Vagina (tissue), 2 donors: ENCODE results near the gene RNF8. TPM values are rescaled to one million over a fixed set of nuclear protein-coding genes. Genes with fewer than 3 reads are reported as not detected.

ENCODE experiments used
- DNase-seq, 2 donors: peaks; one replicate each; pipeline ENCODE4 v3.0.0-alpha.2; 2017; ENCODE audit errors: extremely low spot score in 2 of 2
- H3K27ac ChIP-seq: fragments of 200-600 bp; sonication (generic); one replicate; pipeline ENCODE4 v1.5.1; 2019
- H3K27me3 ChIP-seq: fragments of 200-600 bp; sonication (generic); one replicate; pipeline ENCODE4 v1.5.1; 2019
- H3K36me3 ChIP-seq, 2 donors: fragments of 200-600 bp; sonication (generic); one replicate each; pipeline ENCODE4 v1.5.1; 2017 to 2019
- H3K4me1 ChIP-seq: fragments of 200-600 bp; sonication (generic); one replicate; pipeline ENCODE4 v1.5.1; 2019
- H3K4me3 ChIP-seq, 2 donors: fragments of 200-600 bp; sonication (generic); 1 replicate in 1 of 2; 2 replicates in 1 of 2; pipeline ENCODE4 v1.5.1; 2016 to 2019
- H3K9me3 ChIP-seq: fragments of 200-600 bp; sonication (generic); one replicate; pipeline ENCODE4 v1.5.1; 2019
- CTCF ChIP-seq, 3 experiments: fragments of 450-650 bp in 2 of 3; fragments of 200-600 bp in 1 of 3; sonication (generic) in 1 of 3; IDR thresholded peaks; one replicate each; pipeline ENCODE4 v1.5.1; 2017 to 2019; ENCODE audit warnings: antibody characterized with exemption in 3 of 3, mild to moderate bottlenecking in 2 of 3, moderate library complexity in 2 of 3
- POLR2A ChIP-seq, 2 donors: fragments of 450-650 bp; IDR thresholded peaks; one replicate each; pipeline ENCODE4 v1.6.1; 2017; ENCODE audit warnings: antibody characterized with exemption in 2 of 2, mild to moderate bottlenecking in 2 of 2, moderate library complexity in 2 of 2
- POLR2AphosphoS5 ChIP-seq, 2 donors: sonication (generic); formaldehyde crosslinking; IDR thresholded peaks; one replicate each; pipeline ENCODE4 v1.9.0; 2017; ENCODE audit warnings: antibody characterized with exemption in 2 of 2, mild to moderate bottlenecking in 2 of 2, low read depth in 1 of 2; ENCODE audit not compliant: insufficient read depth in 1 of 2
- intact Hi-C: fragments of 100-400 bp; cut with DNase I; formaldehyde crosslinking; loops from one replicate; pipeline ENCODE4 v1.15.1; 2023
- total RNA-seq: library from RNA; depleted of rRNA; stranded (reverse); fragments of >200 nt; gene quantifications from one replicate; pipeline ENCODE4 v1.2.3, GENCODE V29; 2016

RNF8 gene
- total RNA-seq, 1 donor from 2014 or later, result 15.0 TPM

- Histone ChIP-seq H3K27ac (no peak overlapping the region), H3K4me1 (peaks cover 23% of the 10 kb centered on the region), H3K4me3 (no peak overlapping the region), H3K27me3 (no peaks in the 10 kb centered on the region), H3K9me3 (no peaks in the 10 kb centered on the region), H3K36me3 (peaks cover 0 to 42% of the 10 kb centered on the region in 2 donors)
- no peak for DNase-seq
- TF ChIP-seq POLR2A (IDR thresholded peaks at IDR 0.05) (no peak), POLR2AphosphoS5 (IDR thresholded peaks at IDR 0.05; ENCODE audit: insufficient read depth in 1 of 2, low read depth in 1 of 2) (no peak), CTCF (IDR thresholded peaks at IDR 0.05) (no peak)
- intact Hi-C loops, result no loop called here
These were observed 34.6 kb upstream of the RNF8 start for GRCh38 chr6:37319156-37319555.

GRCh38 chr6:37319856-37320480 lies 33.8 kb upstream of the RNF8 start:
- Histone ChIP-seq H3K27ac (no peak overlapping the region), H3K9me3 (no peaks in the 10 kb centered on the region), H3K27me3 (no peaks in the 10 kb centered on the region), H3K36me3 (peaks cover 0 to 39% of the 10 kb centered on the region in 2 donors), H3K4me3 (no peak overlapping the region), H3K4me1 (peaks cover 23% of the 10 kb centered on the region)
- intact Hi-C loops, result no loop called here
- no peak for DNase-seq
- TF ChIP-seq POLR2A (IDR thresholded peaks at IDR 0.05), result no peak
- no peak for TF ChIP-seq CTCF (IDR thresholded peaks at IDR 0.05)
- peak in 1 of 2 donors; percentile 37 for TF ChIP-seq POLR2AphosphoS5 (IDR thresholded peaks at IDR 0.05; ENCODE audit: insufficient read depth in 1 of 2, low read depth in 1 of 2)

- H3K27ac ChIP-seq, result no peak overlapping the region
- H3K4me3 ChIP-seq, result no peak overlapping the region
- H3K9me3 ChIP-seq, result no peaks in the 10 kb centered on the region
- DNase-seq, result no peak
- no peaks in the 10 kb centered on the region for H3K27me3 ChIP-seq
- H3K36me3 ChIP-seq, result peaks cover 0 to 36% of the 10 kb centered on the region in 2 donors
- TF ChIP-seq CTCF (IDR thresholded peaks at IDR 0.05) (no peak), POLR2AphosphoS5 (IDR thresholded peaks at IDR 0.05; ENCODE audit: insufficient read depth in 1 of 2, low read depth in 1 of 2) (no peak), POLR2A (IDR thresholded peaks at IDR 0.05) (no peak)
- H3K4me1 ChIP-seq, result peaks cover 23% of the 10 kb centered on the region
- intact Hi-C loops, result no loop called here
These were observed 33.1 kb upstream of the RNF8 start for GRCh38 chr6:37320646-37321045.

- intact Hi-C loops, result no loop called here
- Histone ChIP-seq H3K27ac (no peak overlapping the region), H3K27me3 (no peaks in the 10 kb centered on the region), H3K9me3 (no peaks in the 10 kb centered on the region), H3K36me3 (peaks cover 0 to 31% of the 10 kb centered on the region in 2 donors), H3K4me3 (no peak overlapping the region), H3K4me1 (peaks cover 23% of the 10 kb centered on the region)
- TF ChIP-seq POLR2A (IDR thresholded peaks at IDR 0.05) (no peak), POLR2AphosphoS5 (IDR thresholded peaks at IDR 0.05; ENCODE audit: insufficient read depth in 1 of 2, low read depth in 1 of 2) (no peak), CTCF (IDR thresholded peaks at IDR 0.05) (no peak)
- no peak for DNase-seq
These were observed 32.7 kb upstream of the RNF8 start for GRCh38 chr6:37321101-37321500.
